GM18907 (cell line): Measurements from ENCODE around the gene NPRL2.

ENCODE experiments used
- ATAC-seq: cut with Tn5 transposase; IDR thresholded peaks from one replicate; pipeline ENCODE4 v1.9.1; 2021; ENCODE audit warnings: mild to moderate bottlenecking, moderate library complexity; ENCODE audit not compliant: unreplicated experiment

Gene NPRL2

GRCh38 chr3:50327943-50328691, 22.5 kb downstream of the NPRL2 start, which contains the start of gene TUSC2:
TUSC2 (minus strand) TSS chr3:50328223; CDS start chr3:50328099, 124 bp downstream.
- peak; percentile 74 for ATAC-seq

GRCh38 chr3:50327129-50327528, 23.4 kb downstream of the NPRL2 start:
- ATAC-seq, result no peak

GRCh38 chr3:50326182-50326541, 24.4 kb downstream of the NPRL2 start:
- ATAC-seq, result no peak

GRCh38 chr3:50325497-50326181, 24.9 kb downstream of the NPRL2 start:
- no peak for ATAC-seq

GRCh38 chr3:50325113-50325480, 25.5 kb downstream of the NPRL2 start:
- ATAC-seq, result no peak

- ATAC-seq, result no peak
Observed at GRCh38 chr3:50324351-50325112, 26.0 kb downstream of the NPRL2 start.

- no peak for ATAC-seq
Observed at GRCh38 chr3:50323614-50324199, 26.9 kb downstream of the NPRL2 start.

- no peak for ATAC-seq
Observed at GRCh38 chr3:50323092-50323600, 27.4 kb downstream of the NPRL2 start.

GRCh38 chr3:50322386-50323091, 28.0 kb downstream of the NPRL2 start, which contains the start of gene HYAL2:
HYAL2 (minus strand) TSS chr3:50322745; CDS start chr3:50320489, 2,256 bp downstream.
- ATAC-seq, result no peak

- no peak for ATAC-seq
Observed at GRCh38 chr3:50322115-50322385, 28.5 kb downstream of the NPRL2 start.

GRCh38 chr3:50321336-50322114, 29.1 kb downstream of the NPRL2 start:
- ATAC-seq, result peak; percentile 75

GRCh38 chr3:50320853-50321335, 29.7 kb downstream of the NPRL2 start:
- peak; percentile 48 for ATAC-seq

GRCh38 chr3:50319894-50320625, 30.5 kb downstream of the NPRL2 start:
- ATAC-seq, result no peak

- no peak for ATAC-seq
Observed at GRCh38 chr3:50319181-50319893, 31.2 kb downstream of the NPRL2 start.

GRCh38 chr3:50318615-50319014, 32.0 kb downstream of the NPRL2 start:
- no peak for ATAC-seq

GRCh38 chr3:50318163-50318562, 32.4 kb downstream of the NPRL2 start:
- ATAC-seq, result no peak

GRCh38 chr3:50317300-50317699, 33.3 kb downstream of the NPRL2 start:
- no peak for ATAC-seq

- no peak for ATAC-seq
Observed at GRCh38 chr3:50316657-50317242, 33.8 kb downstream of the NPRL2 start.
